Gastrocnemius medialis (tissue), 4 donors: ENCODE results near the gene PACS2. TPM values are rescaled to one million over a fixed set of nuclear protein-coding genes. Genes with fewer than 3 reads are reported as not detected.

Experiments
- ATAC-seq, 2 donors: fragments of 150-250 bp; one replicate each; pipeline ENCODE4 v1.9.1; 2016
- DNase-seq, 2 donors: peaks; one replicate each; pipeline ENCODE4 v3.0.0-alpha.2; 2019
- H3K27ac ChIP-seq, 4 donors: fragments of 200-600 bp; sonication (generic); 1 replicate in 1 of 4; 2 replicates in 3 of 4; pipeline ENCODE4 v1.5.1; 2016 to 2018; ENCODE audit warnings: mild to moderate bottlenecking in 2 of 4, moderate library complexity in 1 of 4
- H3K27me3 ChIP-seq, 3 donors: fragments of 200-600 bp; sonication (generic) in 2 of 3; 1 replicate in 1 of 3; 2 replicates in 2 of 3; pipeline versions ENCODE4 v1.5.1 to v1.6.0; 2016 to 2019; ENCODE audit warnings: mild to moderate bottlenecking in 1 of 3, moderate library complexity in 1 of 3
- H3K36me3 ChIP-seq, 2 donors: fragments of 200-600 bp; sonication (generic) in 1 of 2; one replicate each; pipeline ENCODE4 v1.5.1; 2017 to 2018
- H3K4me1 ChIP-seq, 2 donors: fragments of 200-600 bp; sonication (generic) in 1 of 2; one replicate each; pipeline ENCODE4 v1.5.1; 2016 to 2017; ENCODE audit warnings: mild to moderate bottlenecking in 2 of 2
- H3K4me3 ChIP-seq, 4 donors: fragments of 200-600 bp; sonication (generic) in 3 of 4; 1 replicate in 1 of 4; 2 replicates in 3 of 4; pipeline ENCODE4 v1.5.1; 2016 to 2019; ENCODE audit warnings: mild to moderate bottlenecking in 2 of 4
- H3K9me3 ChIP-seq, 3 donors: fragments of 200-600 bp; sonication (generic) in 2 of 3; 1 replicate in 1 of 3; 2 replicates in 2 of 3; pipeline ENCODE4 v1.5.1; 2016 to 2019
- CTCF ChIP-seq, 5 experiments: fragments of 450-650 bp in 3 of 5; fragments of 200-600 bp in 2 of 5; sonication (generic) in 2 of 5; IDR thresholded peaks in 4 of 5; conservative IDR thresholded peaks in 1 of 5; 1 replicate in 4 of 5; 2 replicates in 1 of 5; pipeline ENCODE4 v1.5.1; 2016 to 2019; ENCODE audit warnings: antibody characterized with exemption in 5 of 5, mild to moderate bottlenecking in 3 of 5, moderate library complexity in 3 of 5
- POLR2A ChIP-seq, 2 donors: fragments of 450-650 bp; IDR thresholded peaks; one replicate each; pipeline ENCODE4 v1.6.1; 2017; ENCODE audit warnings: antibody characterized with exemption in 2 of 2, mild to moderate bottlenecking in 2 of 2, moderate library complexity in 2 of 2
- in situ Hi-C, 4 donors: fragments of 200-750 bp; cut with MboI; loops; one replicate each; pipeline versions ENCODE4 v1.15.0 to v1.8.0; 2017; ENCODE audit warnings: low sequenced_read_pairs in 4 of 4
- intact Hi-C: fragments of 100-400 bp; cut with DNase I; formaldehyde crosslinking; loops from one replicate; pipeline ENCODE4 v1.15.1; 2023; ENCODE audit warnings: low total_unique reads
- total RNA-seq, 4 donors: library from RNA; depleted of rRNA; stranded (reverse); fragments of >200 nt; gene quantifications; one replicate each; pipeline versions ENCODE4 v1.1.0 to v1.2.3, GENCODE V29; 2016

PACS2 gene
- total RNA-seq, 4 donors from 2014 or later: 81.0 to 115 (median 93.1) TPM

- Histone ChIP-seq H3K4me1 (peaks cover 2 to 9% of the 10 kb centered on the region in 2 donors), H3K4me3 (no peak overlapping the region), H3K27ac (no peak overlapping the region), H3K36me3 (peaks cover 0 to 8% of the 10 kb centered on the region in 2 donors), H3K27me3 (no peaks in the 10 kb centered on the region), H3K9me3 (no peaks in the 10 kb centered on the region)
- in situ Hi-C loops (no loop called here), intact Hi-C loops (no loop called here)
- ATAC-seq: no peak
- DNase-seq: no peak
- no peak for TF ChIP-seq CTCF (IDR thresholded peaks at IDR 0.05 in 4 of 5, conservative IDR thresholded peaks at IDR 0.05 in 1 of 5)
- no peak for TF ChIP-seq POLR2A (IDR thresholded peaks at IDR 0.05)
Observed at GRCh38 chr14:105445901-105446845, 131.6 kb downstream of the PACS2 start.

GRCh38 chr14:105446971-105447370, 132.4 kb downstream of the PACS2 start:
- peaks cover 0 to 9% of the 10 kb centered on the region in 2 donors for H3K36me3 ChIP-seq
- TF ChIP-seq CTCF (IDR thresholded peaks at IDR 0.05 in 4 of 5, conservative IDR thresholded peaks at IDR 0.05 in 1 of 5) (no peak), POLR2A (IDR thresholded peaks at IDR 0.05) (no peak)
- no peak for DNase-seq
- intact Hi-C loops: no loop called here
- H3K27ac ChIP-seq: no peak overlapping the region
- no peak for ATAC-seq
- H3K4me3 ChIP-seq: no peak overlapping the region
- H3K27me3 ChIP-seq: no peaks in the 10 kb centered on the region
- peaks cover 2 to 9% of the 10 kb centered on the region in 2 donors for H3K4me1 ChIP-seq
- in situ Hi-C loops: no loop called here
- no peaks in the 10 kb centered on the region for H3K9me3 ChIP-seq

Other genes starting within 250 kb of the PACS2 start
- under 1 TPM; 0.07 to 0.61 (median 0.26) TPM for gene GPR132, start 249.3 kb upstream of the PACS2 start, total RNA-seq
- 10 to 100 TPM in 3 of 4 donors, 1 to 10 TPM in 1; 8.0 to 17.9 (median 15.7) TPM for gene JAG2, start 146.0 kb upstream of the PACS2 start, total RNA-seq
- gene NUDT14, start 133.4 kb upstream of the PACS2 start, total RNA-seq: 10 to 100 TPM; 11.0 to 25.5 (median 16.4) TPM
- 10 to 100 TPM; 48.4 to 85.9 (median 53.6) TPM for gene BTBD6, start 66.2 kb upstream of the PACS2 start, total RNA-seq
- gene BRF1, start 13.7 kb upstream of the PACS2 start, total RNA-seq: 10 to 100 TPM; 19.5 to 27.4 (median 21.4) TPM
- gene TEX22, start 83.8 kb downstream of the PACS2 start, total RNA-seq: not detected
- 10 to 100 TPM; 18.2 to 30.8 (median 28.2) TPM for gene MTA1, start 105.1 kb downstream of the PACS2 start, total RNA-seq
- 10 to 100 TPM; 31.4 to 47.1 (median 38.8) TPM for gene CRIP2, start 160.1 kb downstream of the PACS2 start, total RNA-seq
- 1 to 10 TPM; 2.6 to 7.6 (median 5.3) TPM for gene CRIP1, start 172.1 kb downstream of the PACS2 start, total RNA-seq
- gene TEDC1, start 176.5 kb downstream of the PACS2 start, total RNA-seq: 1 to 10 TPM in 2 of 4 donors, under 1 TPM in 2; 0.97 to 4.2 (median 2.2) TPM
- gene TMEM121, start 211.8 kb downstream of the PACS2 start, total RNA-seq: 1 to 10 TPM in 2 of 4 donors, not detected in 2; 1.1 to 1.2 TPM